Stimulated activated CD4-positive, alpha-beta T cell treated with anti-CD3 and anti-CD28 coated beads, Interleukin-1b, Interleukin-23, amount 100 ng/mL, for 24 hours (primary cell): ENCODE measurements around the gene ILF3.

ENCODE experiments used
- DNase-seq, 4 experiments: peaks; one replicate each; pipeline ENCODE4 v3.0.0-alpha.2; 2020; ENCODE audit warnings: low read depth in 4 of 4, low spot score in 1 of 4

Gene ILF3

DNA sequence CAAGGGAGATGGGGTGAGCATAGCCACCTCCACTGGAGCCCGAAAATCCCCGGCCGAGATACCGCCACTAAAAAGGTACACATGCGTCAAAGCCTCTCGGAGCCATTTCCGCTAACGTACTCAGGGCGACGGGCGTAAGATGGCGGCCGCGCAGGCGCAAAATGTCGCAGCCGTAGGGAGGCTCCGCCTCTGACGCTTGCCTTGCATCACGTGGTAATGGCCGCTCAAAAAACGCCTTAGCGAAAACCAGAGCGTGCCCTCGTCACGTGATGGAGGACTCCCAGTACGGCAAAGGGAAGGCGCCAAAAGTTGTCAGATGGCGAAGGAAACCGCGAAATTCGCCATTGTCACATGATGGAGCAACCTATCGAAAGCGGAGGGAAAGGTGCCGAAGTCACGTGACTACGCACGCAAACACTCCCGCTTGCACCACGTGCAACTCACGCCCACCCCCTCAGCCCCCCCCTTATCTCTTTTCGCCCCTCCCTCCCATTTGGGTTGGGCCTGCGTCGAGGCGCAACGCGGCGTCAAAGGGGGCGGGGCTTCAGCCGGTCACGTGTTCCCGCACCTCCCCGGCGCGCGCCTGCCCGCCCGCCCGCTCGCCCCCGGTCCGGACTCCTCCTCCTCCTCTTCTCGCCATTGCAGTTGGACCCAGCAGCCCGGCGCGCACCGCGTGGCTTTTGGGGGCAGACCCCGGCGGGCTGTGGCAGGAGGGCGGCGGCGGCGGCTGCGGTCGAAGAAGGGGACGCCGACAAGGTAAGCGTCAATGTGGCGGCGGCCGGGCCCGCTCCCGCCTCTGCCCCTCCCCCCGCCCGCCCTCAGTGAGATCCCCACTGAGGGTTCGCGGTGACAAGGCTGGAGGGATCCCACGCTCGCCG is at the start of gene ILF3:
Gene ILF3, plus strand, starts transcription at position 615 of the 878 bp plus-strand sequence. CDS start 16,260 bp downstream, outside the sequence.
- peak; percentile 98 to 100 (median 98) for DNase-seq

DNA sequence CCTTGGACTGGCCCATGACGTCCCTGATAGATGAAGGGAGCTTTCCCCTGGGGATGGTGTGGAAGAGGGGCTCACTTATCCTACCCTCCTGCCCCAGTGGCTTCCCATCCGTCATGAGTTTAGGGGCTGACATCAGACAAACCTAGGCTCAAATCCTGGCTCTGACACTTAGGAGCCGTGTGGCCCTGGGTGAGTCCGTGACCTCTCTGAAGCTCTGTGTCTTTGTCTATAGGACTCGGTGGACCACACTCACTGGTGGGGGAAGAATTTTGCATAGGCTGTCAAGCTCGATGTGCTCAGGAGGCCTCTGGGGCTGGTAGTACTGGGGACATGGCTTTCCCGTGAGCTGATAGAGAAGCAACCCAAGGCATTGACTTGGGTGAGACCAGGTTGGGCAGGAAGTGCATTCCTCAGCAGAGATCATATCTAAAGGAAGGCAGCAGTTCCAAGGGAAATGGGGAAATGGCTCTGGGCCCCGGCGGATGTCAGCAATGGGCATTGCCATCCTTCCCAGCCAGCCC is 49.6 kb upstream of the ILF3 start:
- DNase-seq: no peak

DNA sequence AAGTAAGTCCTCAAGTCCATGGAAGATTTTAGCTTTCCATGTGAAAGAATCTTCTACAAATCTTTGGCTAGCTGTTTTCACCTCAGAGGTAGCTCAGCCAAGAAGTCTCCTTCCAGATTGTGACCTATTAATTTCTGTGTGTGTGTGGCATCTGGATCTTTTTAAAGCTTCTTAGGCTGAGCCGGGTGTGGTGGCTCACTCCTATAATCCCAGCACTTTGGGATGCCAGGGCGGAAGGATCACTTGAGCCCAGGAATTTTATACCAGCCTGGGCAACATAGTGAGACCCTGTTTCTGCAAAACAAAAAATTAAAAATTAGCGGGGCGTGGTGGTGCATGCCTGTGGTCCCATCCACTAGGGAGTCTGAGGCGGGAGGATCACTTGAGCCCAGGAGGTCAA is 42.2 kb upstream of the ILF3 start:
- DNase-seq: no peak

DNA sequence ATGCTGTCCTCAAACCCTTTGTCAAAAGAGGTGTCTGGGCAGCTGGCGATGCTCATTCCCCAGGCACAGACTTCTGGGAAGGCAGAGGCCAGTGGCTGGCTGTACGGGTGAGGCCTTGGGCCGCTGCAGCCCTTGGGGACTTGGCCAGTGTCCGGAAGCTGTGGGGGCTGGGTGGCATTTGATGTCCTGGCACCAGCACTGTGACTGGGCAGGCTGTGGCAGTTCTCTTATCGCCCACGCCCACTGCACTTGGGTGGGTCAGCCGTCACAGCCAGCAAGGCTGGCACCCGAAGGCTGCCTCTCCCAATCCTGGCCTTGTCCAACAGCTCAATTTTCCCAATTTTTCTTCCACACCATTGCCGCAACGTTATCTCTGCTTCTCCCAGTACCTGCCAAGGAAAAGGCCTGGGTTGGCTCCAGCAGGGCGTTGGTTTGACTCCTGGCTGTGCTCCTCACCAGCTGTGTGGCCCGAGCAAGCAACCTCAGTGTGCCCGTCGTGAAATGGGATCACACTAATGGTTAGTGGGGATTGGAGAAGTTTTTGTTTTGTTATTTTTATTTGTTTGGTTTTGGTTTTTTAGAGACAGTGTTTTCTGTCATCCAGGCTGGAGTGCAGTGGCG is 41.5 kb upstream of the ILF3 start:
- DNase-seq: no peak

DNA sequence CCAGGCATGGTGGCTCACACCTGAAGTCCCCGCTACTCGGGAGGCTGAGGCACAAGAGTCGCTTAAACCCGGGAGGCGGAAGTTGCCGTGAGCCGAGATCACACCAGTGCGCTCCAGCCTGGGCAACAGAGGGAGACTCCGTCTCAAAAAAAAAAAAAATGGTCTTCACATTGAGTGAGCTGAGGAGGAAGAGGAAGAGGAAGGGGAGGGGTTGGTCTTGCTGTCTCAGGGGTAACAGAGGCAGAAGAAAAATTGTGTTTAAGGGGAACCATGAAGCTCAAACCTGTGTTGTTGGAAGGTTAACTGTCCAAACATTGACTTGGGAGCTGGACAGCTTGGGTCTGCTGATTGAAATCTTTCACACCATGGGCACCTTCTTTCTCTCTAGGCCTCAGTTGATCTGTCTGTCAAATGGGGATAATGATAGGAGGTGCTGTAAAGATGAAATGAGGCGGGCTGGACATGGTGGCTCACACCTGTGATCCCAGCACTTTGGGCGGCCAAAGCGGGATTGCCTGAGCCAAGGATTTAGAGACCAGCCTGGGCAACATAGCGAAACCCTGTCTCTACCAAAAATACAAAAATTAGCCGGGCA is 38.6 kb upstream of the ILF3 start:
- no peak for DNase-seq

DNA sequence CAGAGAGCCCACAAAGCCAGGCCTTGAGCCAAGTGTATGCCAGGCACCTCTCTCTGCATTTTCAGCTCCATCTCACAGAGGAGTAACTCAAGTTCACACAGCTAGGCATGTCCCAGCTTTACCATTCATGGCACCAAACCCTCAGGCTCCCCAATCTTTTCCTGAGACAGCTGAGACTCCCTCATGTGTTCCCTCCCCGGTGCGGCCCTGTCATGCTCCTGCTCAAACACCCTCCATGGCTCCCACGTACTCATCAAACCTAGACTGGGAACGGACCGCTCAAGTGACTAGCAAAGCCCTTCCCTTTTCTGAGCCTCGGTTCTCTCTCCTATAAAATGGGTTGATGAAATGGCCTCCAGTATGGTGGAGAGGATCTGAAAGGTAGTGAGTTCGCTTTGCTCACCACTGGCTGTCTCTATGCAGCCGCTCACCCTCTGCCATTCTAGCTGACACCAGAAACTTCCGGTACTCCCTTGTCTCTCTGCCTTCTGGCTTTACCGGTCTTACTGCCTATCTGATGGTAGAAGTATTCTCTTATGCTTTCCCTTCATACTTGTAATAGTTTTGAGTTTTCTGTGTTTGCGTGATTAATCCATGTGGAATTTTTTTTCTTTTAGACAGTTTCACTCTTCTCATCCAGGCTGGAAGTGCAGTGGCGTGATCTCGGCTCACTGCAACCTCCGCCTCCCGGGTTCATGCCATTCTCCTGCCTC is 36.6 kb upstream of the ILF3 start:
- no peak for DNase-seq

DNA sequence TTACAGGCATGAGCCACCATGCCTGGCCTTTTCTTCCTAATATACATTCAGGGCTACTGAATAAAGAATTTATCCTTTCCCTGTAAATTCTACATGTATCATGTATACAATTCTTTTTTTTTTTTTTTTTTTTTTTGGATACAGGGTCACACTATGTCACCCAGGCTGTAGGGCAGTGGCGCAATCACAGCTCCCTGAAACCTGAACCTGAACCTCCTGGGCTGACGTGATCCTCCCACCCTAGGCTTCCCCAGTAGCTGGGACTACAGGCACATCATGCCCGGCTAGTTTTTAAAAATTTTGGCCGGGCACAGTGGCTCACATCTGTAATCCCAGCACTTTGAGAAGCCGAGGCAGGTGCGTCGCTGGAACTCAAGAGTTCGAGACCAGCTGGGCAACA is 35.3 kb upstream of the ILF3 start:
- no peak for DNase-seq

DNA sequence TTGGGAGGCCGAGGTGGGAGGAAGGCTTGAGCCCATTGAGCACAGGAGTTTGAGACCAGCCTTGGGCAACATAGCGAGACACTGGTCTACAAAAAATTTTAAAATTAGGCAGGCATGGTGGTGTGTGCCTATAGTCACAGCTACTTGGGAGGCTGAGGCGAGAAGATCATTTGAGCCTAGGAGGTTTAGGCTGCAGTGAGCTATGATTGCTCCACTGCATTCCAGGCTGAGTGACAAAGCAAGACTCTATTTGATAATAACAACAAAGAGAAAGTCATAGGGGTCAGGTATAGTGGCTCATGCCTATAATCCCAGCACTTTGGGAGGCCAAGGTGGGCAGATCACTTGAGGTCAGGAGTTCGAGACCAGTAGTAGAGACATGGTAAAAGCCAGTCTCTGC is 33.4 kb upstream of the ILF3 start:
- DNase-seq: no peak

DNA sequence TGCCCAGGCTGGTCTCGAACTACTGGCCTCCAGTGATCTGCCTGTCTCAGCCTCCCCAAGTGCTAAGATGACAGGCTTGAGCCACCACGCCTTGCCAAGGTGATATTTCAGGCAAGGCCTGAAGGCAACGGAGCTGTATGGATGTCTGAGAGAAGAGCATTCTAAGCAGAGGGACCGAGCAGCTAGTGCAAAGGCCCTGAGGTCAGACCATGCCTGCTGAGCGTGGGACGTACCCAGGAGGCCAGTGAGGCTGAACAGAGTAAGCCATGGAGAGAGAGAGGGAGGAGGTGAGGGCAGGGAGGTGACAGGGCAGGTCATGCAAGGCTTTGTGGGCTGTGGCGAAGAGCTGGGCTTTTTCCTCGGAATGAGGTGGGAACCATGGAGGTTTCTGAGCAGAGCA is 32.2 kb upstream of the ILF3 start:
- DNase-seq: no peak

DNA sequence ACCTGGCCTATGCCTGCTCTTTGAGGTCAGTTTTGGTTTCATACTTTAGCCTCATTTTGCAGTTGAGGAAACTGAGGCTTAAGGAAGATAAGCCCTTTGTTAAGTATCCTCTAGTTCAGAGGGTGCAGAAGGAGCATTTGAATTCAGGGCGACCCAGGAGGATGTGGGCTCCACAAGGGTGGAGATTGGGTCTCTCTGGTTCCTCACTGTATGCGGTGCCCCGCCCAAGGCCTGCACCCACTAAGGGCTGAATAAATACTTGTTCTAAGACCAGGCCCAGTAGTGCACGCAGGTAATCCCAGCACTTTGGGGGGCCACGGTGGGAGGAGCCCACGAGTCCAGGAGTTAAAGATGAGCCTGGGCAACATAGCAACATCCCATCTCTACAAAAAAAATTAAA is 29.6 kb upstream of the ILF3 start:
- DNase-seq: no peak

DNA sequence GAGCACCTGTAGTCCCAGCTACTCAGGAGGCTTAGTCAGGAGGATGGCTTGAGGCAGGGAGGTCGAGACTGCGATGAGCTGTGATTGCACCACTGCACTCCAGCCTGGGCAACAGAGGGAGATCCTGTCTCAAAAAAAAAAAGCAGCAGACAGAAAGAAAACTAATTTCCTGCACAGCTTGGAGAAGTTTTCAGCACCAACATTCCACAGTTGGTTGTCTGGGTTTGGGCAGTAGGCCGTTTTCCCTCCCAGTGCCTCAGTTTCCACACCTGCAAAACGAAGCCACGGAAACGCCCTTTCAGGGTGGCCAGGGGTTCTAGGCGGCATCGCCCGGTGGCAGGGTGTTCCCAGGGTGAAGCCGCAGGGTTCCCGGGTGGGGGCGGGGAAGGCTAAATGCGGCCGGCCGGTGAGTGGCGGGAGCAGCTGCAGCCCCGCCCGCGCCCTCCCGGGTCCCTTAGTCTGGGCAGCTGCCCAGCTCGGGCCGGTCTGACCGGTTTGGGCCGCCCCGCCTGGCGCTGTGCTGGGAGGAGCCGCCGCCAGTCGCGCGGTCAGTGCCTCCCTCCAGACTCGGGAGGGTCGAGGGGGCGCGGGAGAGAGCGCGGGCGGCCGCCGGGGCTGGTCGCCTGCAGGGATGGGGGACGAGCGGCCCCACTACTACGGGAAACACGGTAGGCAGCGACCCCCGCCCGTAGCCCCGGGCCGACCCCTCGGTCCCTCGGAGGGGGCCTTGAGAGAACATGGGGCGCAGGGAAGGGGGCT is 29.0 kb upstream of the ILF3 start, which contains the start of gene SLC44A2:
Gene SLC44A2, plus strand, starts transcription at position 551 of the 759 bp plus-strand sequence. Its CDS starts 81 bp downstream, at position 632.
- no peak for DNase-seq

DNA sequence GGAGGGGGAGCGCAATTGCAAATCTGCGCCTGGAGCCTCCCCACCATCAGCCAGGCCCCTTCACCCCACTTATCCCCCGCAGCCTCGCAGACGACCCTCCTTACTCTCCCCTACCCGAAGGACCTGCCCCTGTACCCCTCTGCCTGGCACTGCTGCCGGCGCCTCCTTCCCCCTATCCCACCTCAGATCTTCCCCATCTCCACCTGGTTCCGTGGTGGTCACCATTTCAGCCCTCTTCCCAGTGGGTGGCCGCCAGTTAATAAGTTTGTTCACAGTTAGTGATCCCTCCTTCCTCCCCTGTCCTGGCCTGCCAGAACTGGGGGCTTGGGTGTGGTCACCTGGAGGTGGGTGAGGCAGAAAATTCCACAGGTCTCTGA is 28.4 kb upstream of the ILF3 start:
- DNase-seq: no peak

DNA sequence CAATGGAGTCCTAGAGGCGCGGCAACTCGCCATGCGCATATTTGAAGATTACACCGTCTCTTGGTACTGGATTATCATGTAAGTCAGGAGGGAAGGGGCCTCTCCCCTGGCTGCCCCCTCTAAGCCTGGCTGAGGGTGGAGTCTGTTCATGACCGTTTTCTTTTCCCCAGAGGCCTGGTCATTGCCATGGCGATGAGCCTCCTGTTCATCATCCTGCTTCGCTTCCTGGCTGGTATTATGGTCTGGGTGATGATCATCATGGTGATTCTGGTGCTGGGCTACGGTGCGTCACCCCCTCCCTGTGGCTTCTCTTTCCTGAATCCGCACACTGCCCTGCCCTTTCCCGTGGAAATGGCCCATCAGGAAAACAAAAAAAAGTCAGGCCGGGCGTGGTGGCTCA is 22.3 kb upstream of the ILF3 start:
- no peak for DNase-seq

DNA sequence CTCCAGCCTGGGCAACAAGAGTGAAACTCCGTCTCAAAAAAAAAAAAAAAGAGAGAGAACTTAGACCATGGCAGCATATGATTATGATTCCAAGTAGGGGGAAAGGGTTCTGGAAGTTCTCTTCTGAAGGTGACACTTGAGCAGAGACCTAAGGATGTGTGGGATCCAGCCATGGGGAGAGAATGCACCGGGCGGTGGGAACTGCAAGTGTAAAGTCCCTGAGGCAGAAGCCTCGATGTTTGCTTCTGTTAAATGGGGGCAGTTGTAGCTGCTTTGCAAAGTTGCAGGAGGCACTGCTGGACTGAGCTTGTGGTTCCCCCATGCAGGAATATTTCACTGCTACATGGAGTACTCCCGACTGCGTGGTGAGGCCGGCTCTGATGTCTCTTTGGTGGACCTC is 19.7 kb upstream of the ILF3 start:
- DNase-seq: no peak

DNA sequence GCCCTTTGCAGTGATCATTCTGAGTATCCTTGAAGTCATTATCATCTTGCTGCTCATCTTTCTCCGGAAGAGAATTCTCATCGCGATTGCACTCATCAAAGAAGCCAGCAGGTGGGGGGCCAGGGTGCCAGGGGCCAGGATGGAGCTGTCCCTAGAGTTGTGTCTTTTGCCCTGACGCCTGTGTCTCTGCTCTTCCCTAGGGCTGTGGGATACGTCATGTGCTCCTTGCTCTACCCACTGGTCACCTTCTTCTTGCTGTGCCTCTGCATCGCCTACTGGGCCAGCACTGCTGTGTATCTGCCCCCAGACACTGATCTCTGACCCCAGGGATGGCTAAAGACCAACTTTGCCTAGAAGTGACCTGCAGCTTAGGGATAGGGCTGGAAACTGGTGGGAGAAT is 19.2 kb upstream of the ILF3 start:
- DNase-seq: no peak

DNA sequence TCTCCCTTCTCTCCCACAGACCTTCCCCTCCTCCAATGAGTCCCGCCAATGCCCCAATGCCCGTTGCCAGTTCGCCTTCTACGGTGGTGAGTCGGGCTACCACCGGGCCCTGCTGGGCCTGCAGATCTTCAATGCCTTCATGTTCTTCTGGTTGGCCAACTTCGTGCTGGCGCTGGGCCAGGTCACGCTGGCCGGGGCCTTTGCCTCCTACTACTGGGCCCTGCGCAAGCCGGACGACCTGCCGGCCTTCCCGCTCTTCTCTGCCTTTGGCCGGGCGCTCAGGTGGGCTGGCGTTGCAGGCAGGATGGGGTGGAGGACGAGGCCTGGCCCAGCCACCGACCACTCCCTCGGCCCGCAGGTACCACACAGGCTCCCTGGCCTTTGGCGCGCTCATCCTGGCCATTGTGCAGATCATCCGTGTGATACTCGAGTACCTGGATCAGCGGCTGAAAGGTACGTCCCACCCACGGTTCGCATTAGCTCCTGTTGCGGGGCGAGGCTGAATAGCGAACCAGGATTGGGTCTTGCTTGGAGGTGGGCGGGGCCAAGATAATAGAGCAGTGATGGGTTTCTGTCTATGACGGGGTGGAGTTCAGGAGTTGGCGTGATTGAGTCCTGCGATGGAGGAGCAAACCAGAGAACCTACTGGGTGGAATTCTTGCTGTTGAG is 17.7 kb upstream of the ILF3 start:
- DNase-seq: no peak

DNA sequence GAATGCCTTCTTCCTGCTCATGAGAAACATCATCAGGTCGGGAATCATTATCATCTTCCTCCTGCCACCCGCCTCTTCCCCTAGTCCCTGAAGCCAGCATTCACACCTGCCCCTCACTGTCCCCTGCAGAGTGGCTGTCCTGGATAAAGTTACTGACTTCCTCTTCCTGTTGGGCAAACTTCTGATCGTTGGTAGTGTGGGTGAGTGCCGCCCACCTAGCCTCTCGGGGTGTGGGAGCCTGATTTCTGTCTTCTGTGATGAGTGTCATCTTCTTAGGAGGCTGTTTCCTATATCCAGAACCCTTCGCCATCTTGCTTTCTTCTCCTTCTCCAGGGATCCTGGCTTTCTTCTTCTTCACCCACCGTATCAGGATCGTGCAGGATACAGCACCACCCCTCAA is 16.3 kb upstream of the ILF3 start:
- DNase-seq: no peak

DNA sequence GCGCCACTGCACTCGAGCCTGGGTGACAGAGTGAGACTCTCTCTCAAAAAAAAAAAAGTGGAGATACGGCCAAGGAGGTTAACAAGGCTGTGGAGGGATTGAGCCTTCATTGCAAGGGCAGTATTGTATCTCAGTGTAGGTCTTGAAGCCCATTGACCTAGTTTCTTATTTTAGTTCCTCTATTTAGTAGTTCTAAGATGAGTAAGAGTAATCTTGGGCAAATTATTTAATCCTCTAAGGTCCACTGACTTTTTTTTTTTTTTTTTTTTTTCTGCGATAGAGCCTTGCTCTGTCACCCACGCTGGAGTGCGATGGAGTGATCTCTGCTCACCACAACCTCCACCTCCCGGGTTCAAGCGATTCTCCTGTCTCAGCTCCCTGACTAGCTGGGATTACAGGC is 14.3 kb upstream of the ILF3 start:
- no peak for DNase-seq

DNA sequence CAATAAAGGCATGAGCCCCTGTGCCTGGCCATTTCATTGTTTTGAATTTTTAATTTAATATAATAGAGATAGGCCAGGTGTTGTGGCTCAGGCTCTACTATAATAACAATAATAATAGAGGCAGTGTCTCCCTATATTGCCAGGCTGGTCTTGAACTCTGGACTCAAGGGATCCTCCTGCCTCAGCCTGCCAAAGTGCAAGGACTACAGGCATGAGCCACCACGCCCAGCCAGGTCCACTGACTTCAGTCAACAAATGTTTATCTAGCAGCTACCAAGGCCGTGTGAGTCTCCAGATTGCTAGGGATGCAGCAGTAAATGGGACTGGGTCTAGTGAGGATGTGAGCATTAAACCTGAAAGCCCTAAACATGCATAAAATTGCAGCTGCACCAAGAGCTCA is 13.8 kb upstream of the ILF3 start:
- no peak for DNase-seq

DNA sequence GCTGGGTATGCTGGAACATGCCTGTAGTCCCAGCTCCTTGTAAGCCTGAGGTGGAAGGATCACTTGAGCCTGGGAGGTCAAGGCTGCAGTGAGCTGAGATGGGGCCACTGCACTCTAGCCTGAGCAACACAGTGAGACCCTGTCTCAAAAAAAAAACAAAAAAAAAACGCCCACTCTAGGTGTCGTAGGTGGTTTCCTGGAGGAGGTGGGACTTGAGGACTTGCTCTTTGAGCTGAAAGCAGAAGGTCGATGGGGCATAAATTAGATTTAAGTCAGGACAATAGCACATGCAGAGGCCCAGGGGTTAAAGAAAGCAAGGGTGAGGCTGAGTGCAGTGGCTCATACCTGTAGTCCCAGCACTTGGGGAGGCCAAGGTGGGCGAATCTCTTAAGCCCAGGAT is 12.9 kb upstream of the ILF3 start:
- no peak for DNase-seq
